Suprapubic skin (tissue), 4 donors: ENCODE results near the gene STYX. TPM values are rescaled to one million over a fixed set of nuclear protein-coding genes. Genes with fewer than 3 reads are reported as not detected.
A peak's percentile ranks its signal among the peaks of the same experiment; 100 is the strongest.

Experiments
- DNase-seq, 2 donors: peaks; one replicate each; pipeline ENCODE4 v3.0.0-alpha.2; 2019; ENCODE audit warnings: low spot score in 2 of 2
- H3K27ac ChIP-seq: fragments of 200-600 bp; sonication (generic); one replicate; pipeline ENCODE4 v1.5.1; 2019
- H3K27me3 ChIP-seq: fragments of 200-600 bp; sonication (generic); one replicate; pipeline ENCODE4 v1.5.1; 2019
- H3K36me3 ChIP-seq: fragments of 200-600 bp; sonication (generic); one replicate; pipeline ENCODE4 v1.5.1; 2019
- H3K4me1 ChIP-seq: fragments of 200-600 bp; sonication (generic); one replicate; pipeline ENCODE4 v1.5.1; 2019
- H3K4me3 ChIP-seq: fragments of 200-600 bp; sonication (generic); one replicate; pipeline ENCODE4 v1.5.1; 2019; ENCODE audit warnings: mild to moderate bottlenecking
- H3K9me3 ChIP-seq: fragments of 200-600 bp; sonication (generic); one replicate; pipeline ENCODE4 v1.5.1; 2019
- CTCF ChIP-seq, 2 donors: fragments of 200-600 bp in 1 of 2; fragments of 450-650 bp in 1 of 2; sonication (generic) in 1 of 2; IDR thresholded peaks; one replicate each; pipeline ENCODE4 v1.5.1; 2016 to 2019; ENCODE audit warnings: antibody characterized with exemption in 2 of 2, mild to moderate bottlenecking in 1 of 2, moderate library complexity in 1 of 2
- EP300 ChIP-seq: sonication (generic); formaldehyde crosslinking; IDR thresholded peaks from one replicate; pipeline ENCODE4 v1.6.1; 2017; ENCODE audit warnings: antibody characterized with exemption
- POLR2A ChIP-seq, 2 donors: fragments of 450-650 bp; IDR thresholded peaks; one replicate each; pipeline ENCODE4 v1.6.1; 2017; ENCODE audit warnings: antibody characterized with exemption in 2 of 2, mild to moderate bottlenecking in 2 of 2, moderate library complexity in 2 of 2
- POLR2AphosphoS5 ChIP-seq, 3 donors: sonication (generic); formaldehyde crosslinking; IDR thresholded peaks; one replicate each; pipeline ENCODE4 v1.6.1; 2017; ENCODE audit warnings: antibody characterized with exemption in 3 of 3
- WGBS: methylation state at CpG from one replicate; pipeline ENCODE4 v1.1.5; 2018; 5-methylcytosine and 5-hydroxymethylcytosine counted together
- total RNA-seq, 4 donors: library from RNA; depleted of rRNA; stranded (reverse); fragments of >200 nt; gene quantifications; one replicate each; pipeline ENCODE4 v1.1.0, GENCODE V29; 2016

STYX gene
- total RNA-seq, 4 donors from 2014 or later = 10.9 to 16.6 (median 13.7) TPM

DNA sequence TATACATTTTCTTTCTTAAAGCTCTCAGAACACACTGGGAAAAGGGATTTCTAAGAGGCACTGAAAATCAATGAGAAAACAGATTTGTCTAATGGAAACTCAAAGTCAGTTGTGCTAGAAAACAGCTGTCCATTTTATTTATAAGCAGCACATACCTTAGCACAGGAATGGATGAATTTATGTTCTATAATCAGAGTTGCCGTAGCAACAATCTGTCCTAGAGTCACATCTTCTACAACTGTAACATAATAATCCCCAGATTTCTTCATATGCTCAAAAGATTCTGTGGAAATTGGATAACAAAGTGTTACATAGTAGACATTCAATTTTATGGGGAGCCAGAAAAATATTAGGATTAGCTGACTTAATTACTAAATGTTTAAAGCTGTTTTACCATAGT lies 51.7 kb downstream of the STYX start:
- no peak for DNase-seq
- Histone ChIP-seq H3K27me3 (no peaks in the 10 kb centered on the region), H3K36me3 (peaks cover 17% of the 10 kb centered on the region), H3K4me3 (no peak overlapping the region), H3K4me1 (no peaks in the 10 kb centered on the region), H3K9me3 (no peaks in the 10 kb centered on the region), H3K27ac (no peak overlapping the region)
- TF ChIP-seq POLR2A (IDR thresholded peaks at IDR 0.05) (no peak), CTCF (IDR thresholded peaks at IDR 0.05) (no peak), EP300 (no peak), POLR2AphosphoS5 (IDR thresholded peaks at IDR 0.05) (no peak)
- 98% methylated on average over 1 of the region's 1 CpG for WGBS

DNA sequence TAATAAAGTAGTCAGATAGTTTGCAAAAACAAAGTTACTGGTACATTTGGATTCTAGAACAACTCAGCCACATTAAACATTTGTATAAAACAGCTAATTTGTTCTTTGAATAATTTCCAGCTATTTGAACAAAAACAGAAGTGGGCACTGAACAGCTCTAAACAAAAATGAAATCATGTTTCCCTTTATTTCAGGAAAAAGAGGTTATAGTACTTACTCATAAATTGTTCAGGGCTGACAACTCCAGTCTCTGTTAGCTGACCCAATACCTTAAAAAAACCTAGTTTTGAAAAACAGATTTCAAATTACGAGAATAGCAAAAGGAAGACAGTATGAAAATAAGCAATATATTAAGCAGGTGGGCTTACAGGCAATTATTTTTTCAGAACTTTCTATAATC lies 53.2 kb downstream of the STYX start:
- DNase-seq = no peak
- no peaks in the 10 kb centered on the region for H3K4me1 ChIP-seq
- no peaks in the 10 kb centered on the region for H3K27me3 ChIP-seq
- no peak overlapping the region for H3K4me3 ChIP-seq
- H3K9me3 ChIP-seq = no peaks in the 10 kb centered on the region
- no peak overlapping the region for H3K27ac ChIP-seq
- 72% methylated on average over 1 of the region's 1 CpG for whole genome bisulfite sequencing
- peaks cover 10% of the 10 kb centered on the region for H3K36me3 ChIP-seq
- TF ChIP-seq POLR2AphosphoS5 (IDR thresholded peaks at IDR 0.05) (no peak), CTCF (IDR thresholded peaks at IDR 0.05) (no peak), EP300 (no peak)

DNA sequence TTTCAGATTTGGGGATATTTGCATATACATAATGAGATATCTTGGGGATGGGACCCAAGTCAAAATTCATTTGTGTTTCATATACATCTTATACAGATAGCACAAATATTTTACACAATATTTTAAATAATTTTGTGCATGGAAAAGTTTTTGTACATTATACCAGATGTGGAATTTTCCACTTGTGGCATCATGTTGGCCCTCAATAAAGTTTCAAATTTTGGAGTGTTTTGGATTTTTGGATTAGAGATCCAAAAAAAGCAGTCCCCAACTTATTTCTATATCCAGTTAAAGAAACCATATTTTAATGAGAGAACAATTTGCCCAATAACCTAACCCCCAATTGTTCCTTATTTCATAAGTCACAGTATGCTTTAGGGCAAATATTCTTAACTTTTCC lies 56.9 kb downstream of the STYX start:
- Histone ChIP-seq H3K9me3 (no peaks in the 10 kb centered on the region), H3K27ac (no peak overlapping the region), H3K36me3 (no peaks in the 10 kb centered on the region), H3K4me3 (no peak overlapping the region), H3K27me3 (no peaks in the 10 kb centered on the region), H3K4me1 (peaks cover 22% of the 10 kb centered on the region)
- DNase-seq = no peak
- TF ChIP-seq POLR2AphosphoS5 (IDR thresholded peaks at IDR 0.05) (no peak), POLR2A (IDR thresholded peaks at IDR 0.05) (no peak), EP300 (no peak), CTCF (IDR thresholded peaks at IDR 0.05) (no peak)

- Histone ChIP-seq H3K27me3 (no peaks in the 10 kb centered on the region), H3K4me1 (peaks cover 26% of the 10 kb centered on the region), H3K27ac (no peak overlapping the region), H3K4me3 (no peak overlapping the region), H3K9me3 (no peaks in the 10 kb centered on the region), H3K36me3 (no peaks in the 10 kb centered on the region)
- no peak for TF ChIP-seq POLR2A (IDR thresholded peaks at IDR 0.05)
- TF ChIP-seq EP300 = no peak
- no peak for TF ChIP-seq CTCF (IDR thresholded peaks at IDR 0.05)
- no peak for TF ChIP-seq POLR2AphosphoS5 (IDR thresholded peaks at IDR 0.05)
- DNase-seq = no peak
- WGBS = 92% methylated on average over 2 of the region's 2 CpGs
These were observed 59.2 kb downstream of the STYX start for GRCh38 chr14:52789118-52789517.

GRCh38 chr14:52790011-52790755 lies 60.2 kb downstream of the STYX start:
- 60% methylated on average over 18 of the region's 18 CpGs for WGBS
- H3K4me3 ChIP-seq = peak overlapping the region; percentile 76
- H3K27ac ChIP-seq = no peak overlapping the region
- DNase-seq = no peak
- no peaks in the 10 kb centered on the region for H3K36me3 ChIP-seq
- H3K9me3 ChIP-seq = no peaks in the 10 kb centered on the region
- peaks cover 26% of the 10 kb centered on the region for H3K4me1 ChIP-seq
- H3K27me3 ChIP-seq = no peaks in the 10 kb centered on the region
- TF ChIP-seq CTCF (IDR thresholded peaks at IDR 0.05) (no peak), POLR2A (IDR thresholded peaks at IDR 0.05) (no peak), EP300 (no peak), POLR2AphosphoS5 (IDR thresholded peaks at IDR 0.05) (no peak)
